Hematopoietic multipotent progenitor cell treated with erythropoietin and hydrocortisone succinate and interleukin-3 and kit ligand, for 4 days (in vitro differentiated cells): ENCODE results near the gene PEPD.
"Not testable (repeated sequence)": the region's sequence is repeated elsewhere in the genome, so short reads cannot be mapped to it uniquely, and the experiment has no call there.

Experiments used
- DNase-seq: peaks from one replicate; pipeline ENCODE4 v3.0.0-alpha.2; 2015

Gene PEPD

GRCh38 chr19:33496038-33496895 lies 25.3 kb downstream of the PEPD start:
- no peak for DNase-seq

- no peak for DNase-seq
Observed at GRCh38 chr19:33493401-33494275, 28.0 kb downstream of the PEPD start.

- DNase-seq, result no peak
Observed at GRCh38 chr19:33492951-33493350, 28.6 kb downstream of the PEPD start.

- no peak for DNase-seq
Observed at GRCh38 chr19:33492090-33492489, 29.5 kb downstream of the PEPD start.

- not testable (repeated sequence) for DNase-seq
Observed at GRCh38 chr19:33490596-33490995, 31.0 kb downstream of the PEPD start.

GRCh38 chr19:33490041-33490451 lies 31.5 kb downstream of the PEPD start:
- DNase-seq, result no peak

- DNase-seq, result no peak
Observed at GRCh38 chr19:33488826-33489225, 32.8 kb downstream of the PEPD start.

GRCh38 chr19:33487901-33488800 lies 33.4 kb downstream of the PEPD start:
- DNase-seq, result no peak

GRCh38 chr19:33486936-33487811 lies 34.4 kb downstream of the PEPD start:
- no peak for DNase-seq

GRCh38 chr19:33486407-33486806 lies 35.2 kb downstream of the PEPD start:
- DNase-seq, result no peak

- DNase-seq, result no peak
Observed at GRCh38 chr19:33484226-33484774, 37.3 kb downstream of the PEPD start.

- no peak for DNase-seq
Observed at GRCh38 chr19:33482476-33482875, 39.1 kb downstream of the PEPD start.

GRCh38 chr19:33481863-33482262 lies 39.7 kb downstream of the PEPD start:
- DNase-seq, result no peak

GRCh38 chr19:33479570-33479969 lies 42.0 kb downstream of the PEPD start:
- DNase-seq, result not testable (repeated sequence)

- no peak for DNase-seq
Observed at GRCh38 chr19:33477781-33478180, 43.8 kb downstream of the PEPD start.

GRCh38 chr19:33476151-33476707 lies 45.4 kb downstream of the PEPD start:
- no peak for DNase-seq

- DNase-seq, result no peak
Observed at GRCh38 chr19:33473653-33474305, 47.8 kb downstream of the PEPD start.

GRCh38 chr19:33472691-33473652 lies 48.6 kb downstream of the PEPD start:
- no peak for DNase-seq

GRCh38 chr19:33472226-33472625 lies 49.4 kb downstream of the PEPD start:
- DNase-seq, result no peak
